ENCODE results near the gene ASB18. TPM values are rescaled to one million over a fixed set of nuclear protein-coding genes. Genes with fewer than 3 reads are reported as not detected.

Gene ASB18
- total and polyA plus RNA-seq, 2 of the 13 experiments (the other 11 are each of a cell fraction or from before 2014, with no cell fraction given): not detected

- TF ChIP-seq ZNF777 (CRISPR knock-in tag; IDR thresholded peaks at IDR 0.05) (peak; percentile 58; the same call in 1 of the 2 replicates), PCBP1 (IDR thresholded peaks at IDR 0.05; ENCODE audit: borderline replicate concordance, low read depth, low read length) (no peak), ZNF572 (CRISPR knock-in tag; IDR thresholded peaks at IDR 0.05) (peak; percentile 29; the same call in 1 of the 2 replicates), MXD4 (CRISPR knock-in tag; IDR thresholded peaks at IDR 0.05) (no peak), ZNF510 (CRISPR knock-in tag; IDR thresholded peaks at IDR 0.05; ENCODE audit: low read depth) (no peak), ZNF205 (CRISPR knock-in tag; IDR thresholded peaks at IDR 0.05) (no peak), ZNF574 (CRISPR knock-in tag; IDR thresholded peaks at IDR 0.05) (no peak), PRDM10 (CRISPR knock-in tag; IDR thresholded peaks at IDR 0.05; ENCODE audit: low read depth) (0 out of 2 replicates have a peak, but pooled peaks have one; percentile 36), ATF7-NPFF (CRISPR knock-in tag; IDR thresholded peaks at IDR 0.05; ENCODE audit: low read depth) (no peak), HOXA3 (CRISPR knock-in tag; IDR thresholded peaks at IDR 0.05) (peak; percentile 21; the same call in 1 of the 2 replicates), ZNF576 (CRISPR knock-in tag; IDR thresholded peaks at IDR 0.05) (no peak), NFYB (CRISPR knock-in tag; IDR thresholded peaks at IDR 0.05) (no peak), SIN3A (IDR thresholded peaks at IDR 0.05; ENCODE audit: borderline replicate concordance, low read depth, low read length) (no peak)
- TF ChIP-seq, protein P1, sequence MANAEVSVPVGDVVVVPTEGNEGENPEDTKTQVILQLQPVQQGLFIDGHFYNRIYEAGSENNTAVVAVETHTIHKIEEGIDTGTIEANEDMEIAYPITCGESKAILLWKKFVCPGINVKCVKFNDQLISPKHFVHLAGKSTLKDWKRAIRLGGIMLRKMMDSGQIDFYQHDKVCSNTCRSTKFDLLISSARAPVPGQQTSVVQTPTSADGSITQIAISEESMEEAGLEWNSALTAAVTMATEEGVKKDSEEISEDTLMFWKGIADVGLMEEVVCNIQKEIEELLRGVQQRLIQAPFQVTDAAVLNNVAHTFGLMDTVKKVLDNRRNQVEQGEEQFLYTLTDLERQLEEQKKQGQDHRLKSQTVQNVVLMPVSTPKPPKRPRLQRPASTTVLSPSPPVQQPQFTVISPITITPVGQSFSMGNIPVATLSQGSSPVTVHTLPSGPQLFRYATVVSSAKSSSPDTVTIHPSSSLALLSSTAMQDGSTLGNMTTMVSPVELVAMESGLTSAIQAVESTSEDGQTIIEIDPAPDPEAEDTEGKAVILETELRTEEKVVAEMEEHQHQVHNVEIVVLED (CRISPR knock-in tag; IDR thresholded peaks at IDR 0.05; ENCODE audit: borderline replicate concordance): no peak
- TF ChIP-seq, protein P2, sequence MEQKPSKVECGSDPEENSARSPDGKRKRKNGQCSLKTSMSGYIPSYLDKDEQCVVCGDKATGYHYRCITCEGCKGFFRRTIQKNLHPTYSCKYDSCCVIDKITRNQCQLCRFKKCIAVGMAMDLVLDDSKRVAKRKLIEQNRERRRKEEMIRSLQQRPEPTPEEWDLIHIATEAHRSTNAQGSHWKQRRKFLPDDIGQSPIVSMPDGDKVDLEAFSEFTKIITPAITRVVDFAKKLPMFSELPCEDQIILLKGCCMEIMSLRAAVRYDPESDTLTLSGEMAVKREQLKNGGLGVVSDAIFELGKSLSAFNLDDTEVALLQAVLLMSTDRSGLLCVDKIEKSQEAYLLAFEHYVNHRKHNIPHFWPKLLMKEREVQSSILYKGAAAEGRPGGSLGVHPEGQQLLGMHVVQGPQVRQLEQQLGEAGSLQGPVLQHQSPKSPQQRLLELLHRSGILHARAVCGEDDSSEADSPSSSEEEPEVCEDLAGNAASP (CRISPR knock-in tag; IDR thresholded peaks at IDR 0.05; ENCODE audit: borderline replicate concordance): no peak
- TF ChIP-seq, protein P3, sequence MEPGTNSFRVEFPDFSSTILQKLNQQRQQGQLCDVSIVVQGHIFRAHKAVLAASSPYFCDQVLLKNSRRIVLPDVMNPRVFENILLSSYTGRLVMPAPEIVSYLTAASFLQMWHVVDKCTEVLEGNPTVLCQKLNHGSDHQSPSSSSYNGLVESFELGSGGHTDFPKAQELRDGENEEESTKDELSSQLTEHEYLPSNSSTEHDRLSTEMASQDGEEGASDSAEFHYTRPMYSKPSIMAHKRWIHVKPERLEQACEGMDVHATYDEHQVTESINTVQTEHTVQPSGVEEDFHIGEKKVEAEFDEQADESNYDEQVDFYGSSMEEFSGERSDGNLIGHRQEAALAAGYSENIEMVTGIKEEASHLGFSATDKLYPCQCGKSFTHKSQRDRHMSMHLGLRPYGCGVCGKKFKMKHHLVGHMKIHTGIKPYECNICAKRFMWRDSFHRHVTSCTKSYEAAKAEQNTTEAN (CRISPR knock-in tag; conservative IDR thresholded peaks at IDR 0.05): no peak
Measured at GRCh38 chr2:236177967-236178889, 86.0 kb downstream of the ASB18 start (continued).
